Measurements from ENCODE around the gene PIGS.

DNA sequence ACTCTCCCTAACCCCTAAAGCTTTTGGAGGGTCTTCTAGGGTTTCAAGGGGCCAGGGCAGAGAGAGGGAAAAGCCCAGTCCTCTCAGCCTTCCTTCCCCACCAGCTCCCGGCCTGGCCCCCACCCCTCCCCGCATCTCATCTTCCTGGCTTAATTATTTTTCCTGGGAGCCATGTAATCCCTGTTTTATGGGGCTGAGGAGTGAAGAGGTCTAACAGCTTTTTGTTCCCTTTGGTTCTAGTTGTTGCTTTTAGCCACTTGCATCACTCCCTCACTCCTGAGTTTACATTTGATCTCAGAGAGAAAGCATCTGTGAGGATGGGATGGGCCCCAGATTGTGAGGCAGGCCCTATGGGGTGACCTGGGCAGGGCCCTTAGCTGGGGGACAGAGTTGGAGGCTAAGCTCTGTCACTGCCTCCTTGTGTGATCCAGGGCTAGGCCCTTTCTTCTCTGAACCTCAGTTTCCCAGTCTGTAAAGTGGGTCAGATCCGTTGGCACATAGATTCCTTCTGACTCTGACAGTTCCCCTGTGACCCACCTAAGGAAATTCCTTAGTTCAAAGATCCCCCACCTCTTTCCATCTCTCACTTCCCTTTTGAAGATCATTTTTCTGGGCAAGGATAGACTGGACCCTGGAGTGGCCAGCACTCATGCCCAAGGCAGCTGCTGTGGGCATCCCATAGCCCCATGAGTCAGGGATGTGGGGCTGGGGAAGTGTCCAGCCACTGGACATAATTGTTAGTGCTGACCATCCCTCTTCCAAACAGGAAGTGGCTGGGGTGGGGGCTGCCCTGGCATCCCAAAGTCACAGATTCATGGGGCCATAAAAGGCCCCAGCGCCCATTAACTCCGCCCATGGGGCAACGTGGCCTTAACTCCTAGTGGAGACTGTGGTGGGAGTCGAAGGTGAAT, 39.0 kb downstream of the PIGS start:
- TF ChIP-seq, protein P1, sequence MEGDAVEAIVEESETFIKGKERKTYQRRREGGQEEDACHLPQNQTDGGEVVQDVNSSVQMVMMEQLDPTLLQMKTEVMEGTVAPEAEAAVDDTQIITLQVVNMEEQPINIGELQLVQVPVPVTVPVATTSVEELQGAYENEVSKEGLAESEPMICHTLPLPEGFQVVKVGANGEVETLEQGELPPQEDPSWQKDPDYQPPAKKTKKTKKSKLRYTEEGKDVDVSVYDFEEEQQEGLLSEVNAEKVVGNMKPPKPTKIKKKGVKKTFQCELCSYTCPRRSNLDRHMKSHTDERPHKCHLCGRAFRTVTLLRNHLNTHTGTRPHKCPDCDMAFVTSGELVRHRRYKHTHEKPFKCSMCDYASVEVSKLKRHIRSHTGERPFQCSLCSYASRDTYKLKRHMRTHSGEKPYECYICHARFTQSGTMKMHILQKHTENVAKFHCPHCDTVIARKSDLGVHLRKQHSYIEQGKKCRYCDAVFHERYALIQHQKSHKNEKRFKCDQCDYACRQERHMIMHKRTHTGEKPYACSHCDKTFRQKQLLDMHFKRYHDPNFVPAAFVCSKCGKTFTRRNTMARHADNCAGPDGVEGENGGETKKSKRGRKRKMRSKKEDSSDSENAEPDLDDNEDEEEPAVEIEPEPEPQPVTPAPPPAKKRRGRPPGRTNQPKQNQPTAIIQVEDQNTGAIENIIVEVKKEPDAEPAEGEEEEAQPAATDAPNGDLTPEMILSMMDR (IDR thresholded peaks at IDR 0.05 in 2 of 3, conservative IDR thresholded peaks at IDR 0.05 in 1 of 3; ENCODE audit: borderline replicate concordance in 1 of 3, insufficient read depth in 1 of 3, low read depth in 2 of 3, low read length in 2 of 3) = no peak
- TF ChIP-seq EZH2phosphoT487 (IDR thresholded peaks at IDR 0.05; ENCODE audit: borderline replicate concordance) (no peak), POLR2A (IDR thresholded peaks at IDR 0.05; ENCODE audit: borderline replicate concordance, extremely low read depth, insufficient read depth, insufficient read length) (no peak)
- TF ChIP-seq, protein P2, sequence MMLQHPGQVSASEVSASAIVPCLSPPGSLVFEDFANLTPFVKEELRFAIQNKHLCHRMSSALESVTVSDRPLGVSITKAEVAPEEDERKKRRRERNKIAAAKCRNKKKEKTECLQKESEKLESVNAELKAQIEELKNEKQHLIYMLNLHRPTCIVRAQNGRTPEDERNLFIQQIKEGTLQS (IDR thresholded peaks at IDR 0.05) = no peak
